Renal pelvis (tissue), 4 donors: ENCODE measurements around the gene SNU13. TPM values are rescaled to one million over a fixed set of nuclear protein-coding genes. Genes with fewer than 3 reads are reported as not detected.
A peak's percentile ranks its signal among the peaks of the same experiment; 100 is the strongest.
"Not testable (repeated sequence)": the region's sequence is repeated elsewhere in the genome, so short reads cannot be mapped to it uniquely, and the experiment has no call there.

Experiments
- DNase-seq: peaks from one replicate; pipeline ENCODE4 v3.0.0-alpha.2; 2013
- polyA plus RNA-seq, 3 donors: library from polyadenylated mRNA; unstranded; fragments of 120-200 nt; gene quantifications; one replicate each; pipeline ENCODE4 v1.2.1, GENCODE V29; 2013; ENCODE audit not compliant: insufficient read length in 3 of 3

Gene SNU13
- polyA plus RNA-seq, 3 donors, result 122 to 169 (median 148) TPM

DNA sequence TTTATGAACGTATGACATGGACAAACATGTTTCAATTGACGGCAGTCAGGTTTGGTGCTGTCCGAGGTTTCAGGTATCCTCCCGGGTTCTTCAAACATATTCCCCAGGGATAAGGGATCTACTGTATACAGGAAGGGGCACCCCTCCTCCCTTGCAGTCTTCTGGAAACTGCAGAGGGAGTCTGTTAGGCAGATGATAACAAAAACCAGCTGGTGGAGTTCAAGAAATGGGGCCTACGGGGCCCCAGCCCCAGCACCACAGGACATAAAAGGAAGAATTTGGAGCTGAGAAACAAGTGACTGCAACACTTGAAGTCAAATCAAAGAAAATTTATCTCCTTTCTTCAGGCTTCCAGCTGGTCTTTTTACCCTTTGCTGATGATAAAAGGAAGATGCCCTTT lies 32.1 kb downstream of the SNU13 start:
- DNase-seq, result peak; percentile 16

DNA sequence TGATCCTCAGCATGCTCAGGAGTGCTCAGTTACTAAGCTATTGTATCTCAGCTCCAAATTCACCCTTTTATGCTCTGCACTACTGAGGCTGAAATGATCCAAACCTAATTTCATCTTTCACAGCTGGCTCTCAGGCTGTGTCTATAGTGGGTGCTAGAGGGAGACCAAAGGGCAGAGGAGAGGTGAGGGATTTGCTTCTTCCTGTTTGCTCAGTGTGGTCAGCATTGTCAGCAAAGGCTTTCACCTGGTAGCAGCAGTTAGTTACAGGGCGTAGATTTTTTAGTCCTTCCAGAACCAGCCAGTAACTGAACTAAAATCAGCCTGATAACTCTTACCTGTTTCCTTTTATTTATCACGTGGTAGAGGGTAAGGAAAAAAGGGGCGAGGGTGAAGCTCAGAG lies 34.3 kb downstream of the SNU13 start:
- no peak for DNase-seq

DNA sequence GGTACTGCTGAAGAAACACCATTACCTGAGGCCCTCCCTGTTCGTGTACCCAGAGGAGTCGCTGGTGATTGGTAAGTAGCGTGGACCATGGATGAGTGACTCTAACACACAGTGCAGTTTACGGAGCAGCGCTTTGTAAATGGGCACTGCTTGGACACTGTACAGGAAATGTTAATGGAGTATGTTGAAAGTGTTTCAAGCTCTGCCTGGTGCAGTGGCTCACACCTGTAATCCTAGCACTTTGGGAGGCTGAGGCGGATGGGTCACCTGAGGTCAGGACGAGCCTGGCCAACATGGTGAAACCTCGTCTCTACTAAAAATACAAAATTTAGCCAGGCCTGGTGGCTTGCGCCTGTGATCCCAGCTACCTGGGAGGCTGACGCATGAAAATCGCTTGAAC lies 37.8 kb downstream of the SNU13 start:
- DNase-seq, result no peak

GRCh38 chr22:41650229-41650628 lies 38.4 kb downstream of the SNU13 start:
- DNase-seq, result no peak

- no peak for DNase-seq
Observed at GRCh38 chr22:41648432-41648831, 40.2 kb downstream of the SNU13 start.

- no peak for DNase-seq
Observed at GRCh38 chr22:41647771-41648170, 40.9 kb downstream of the SNU13 start.

- no peak for DNase-seq
Observed at GRCh38 chr22:41642331-41643110, 46.1 kb downstream of the SNU13 start.

- no peak for DNase-seq
Observed at GRCh38 chr22:41641854-41642253, 46.8 kb downstream of the SNU13 start.

DNA sequence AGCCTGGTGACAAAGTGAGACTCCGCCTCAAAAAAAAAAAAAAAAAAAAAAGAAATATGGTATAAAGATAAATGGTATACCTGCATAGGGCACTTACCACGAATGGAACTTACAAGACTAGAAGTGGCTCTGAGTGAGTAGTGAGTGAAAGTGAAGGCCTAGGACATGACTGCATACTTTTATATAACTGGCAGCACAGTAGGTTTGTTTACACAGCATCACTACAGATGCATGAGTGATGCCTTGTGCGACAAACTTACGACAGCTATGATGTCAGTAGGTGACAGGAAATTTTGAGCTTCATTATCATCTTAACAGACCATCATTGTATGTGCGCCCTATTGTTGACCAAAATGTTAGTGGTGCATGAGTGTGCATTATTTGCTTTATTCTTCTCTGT lies 49.9 kb downstream of the SNU13 start:
- no peak for DNase-seq

DNA sequence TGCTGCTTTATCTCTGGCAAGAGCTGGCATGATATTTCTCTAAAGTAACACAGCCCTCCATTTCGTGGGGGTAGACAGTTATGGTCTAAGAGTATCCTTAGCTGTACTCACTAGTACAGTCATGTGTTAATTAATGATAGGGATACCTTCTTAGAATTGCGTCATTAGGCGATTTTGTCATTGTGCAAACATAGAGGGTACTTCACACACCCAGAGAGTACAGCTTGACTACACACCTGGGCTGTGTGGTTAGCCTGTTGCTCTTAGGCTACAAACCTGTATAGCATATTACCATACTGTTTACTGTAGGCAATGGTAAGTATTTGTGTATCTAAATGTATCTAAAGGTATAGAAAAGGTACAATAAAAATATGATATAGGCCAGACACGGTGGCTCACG lies 50.5 kb downstream of the SNU13 start:
- no peak for DNase-seq

- not testable (repeated sequence) for DNase-seq
Observed at GRCh38 chr22:41637623-41638022, 51.0 kb downstream of the SNU13 start.

DNA sequence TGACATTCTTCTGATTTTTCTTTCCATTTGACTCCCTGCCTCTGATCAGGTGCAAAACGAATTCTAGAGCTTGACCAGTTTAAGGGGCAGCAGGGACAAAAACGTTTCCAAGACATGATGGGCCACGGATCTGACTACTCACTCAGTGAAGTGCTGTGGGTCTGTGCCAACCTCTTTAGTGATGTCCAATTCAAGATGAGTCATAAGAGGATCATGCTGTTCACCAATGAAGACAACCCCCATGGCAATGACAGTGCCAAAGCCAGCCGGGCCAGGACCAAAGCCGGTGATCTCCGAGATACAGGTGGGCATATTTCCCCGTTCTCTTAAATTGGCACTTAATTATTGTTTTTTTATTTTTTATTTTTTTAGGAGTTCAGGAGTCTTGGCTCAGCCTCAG lies 52.2 kb downstream of the SNU13 start:
- DNase-seq, result no peak

GRCh38 chr22:41634610-41635009 lies 54.1 kb downstream of the SNU13 start:
- DNase-seq, result not testable (repeated sequence)

- not testable (repeated sequence) for DNase-seq
Observed at GRCh38 chr22:41631615-41632014, 57.1 kb downstream of the SNU13 start.

- not testable (repeated sequence) for DNase-seq
Observed at GRCh38 chr22:41631115-41631514, 57.6 kb downstream of the SNU13 start.

DNA sequence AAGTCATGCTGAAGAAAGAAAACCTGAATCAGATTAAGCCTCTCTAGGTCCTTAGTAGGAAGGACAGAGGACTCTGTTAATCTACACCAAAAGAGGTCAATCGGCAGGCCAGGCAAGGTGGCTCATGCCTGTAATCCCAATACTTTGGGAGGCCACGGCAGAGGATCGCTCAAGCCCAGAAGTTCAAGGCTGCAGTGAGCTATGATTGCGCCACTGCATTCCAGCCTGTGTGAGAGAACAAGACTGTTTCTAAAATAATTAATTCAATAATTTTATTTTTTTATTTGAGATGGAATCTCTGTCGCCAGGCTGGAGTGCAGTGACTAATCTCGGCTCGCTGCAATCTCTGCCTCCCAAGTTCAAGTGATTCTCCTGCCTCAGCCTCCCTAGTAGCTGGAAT lies 63.1 kb downstream of the SNU13 start:
- DNase-seq, result no peak

Other genes starting within 250 kb of the SNU13 start
- gene TOB2, start 242.1 kb downstream of the SNU13 start, polyA plus RNA-seq, result 10 to 100 TPM; 54.5 to 60.6 (median 56.1) TPM
- gene PHF5A, start 220.2 kb downstream of the SNU13 start, polyA plus RNA-seq, result 10 to 100 TPM; 50.2 to 59.2 (median 54.1) TPM
- gene ACO2, start 219.8 kb downstream of the SNU13 start, polyA plus RNA-seq, result 100 to 1,000 TPM; 145 to 165 (median 150) TPM
- gene POLR3H, start 144.4 kb downstream of the SNU13 start, polyA plus RNA-seq, result 10 to 100 TPM; 34.0 to 38.1 (median 34.5) TPM
- 1 to 10 TPM; 7.1 to 8.8 (median 8.3) TPM for gene CSDC2, start 127.9 kb downstream of the SNU13 start, polyA plus RNA-seq
- gene PMM1, start 99.0 kb downstream of the SNU13 start, polyA plus RNA-seq, result 10 to 100 TPM; 51.8 to 64.6 (median 59.9) TPM
- gene DESI1, start 67.8 kb downstream of the SNU13 start, polyA plus RNA-seq, result 10 to 100 TPM; 25.0 to 34.8 (median 33.4) TPM
- gene XRCC6, start 67.6 kb downstream of the SNU13 start, polyA plus RNA-seq, result 100 to 1,000 TPM; 329 to 379 (median 361) TPM
- gene MEI1, start 10.6 kb upstream of the SNU13 start, polyA plus RNA-seq, result 1 to 10 TPM; 2.0 to 3.7 (median 2.3) TPM
- 10 to 100 TPM in 2 of 3 donors, 1 to 10 TPM in 1; 7.9 to 12.2 (median 11.1) TPM for gene CCDC134, start 111.8 kb upstream of the SNU13 start, polyA plus RNA-seq
- gene SREBF2, start 144.2 kb upstream of the SNU13 start, polyA plus RNA-seq, result 100 to 1,000 TPM; 100 to 116 (median 109) TPM
- gene SHISA8, start 226.2 kb upstream of the SNU13 start, polyA plus RNA-seq, result 1 to 10 TPM in 2 of 3 donors, under 1 TPM in 1; 0.43 to 1.6 (median 1.4) TPM
- 1 to 10 TPM; 1.4 to 3.9 (median 2.7) TPM for gene TNFRSF13C, start 237.9 kb upstream of the SNU13 start, polyA plus RNA-seq